K562 (cell line): ENCODE measurements around the gene SYS1. TPM values are rescaled to one million over a fixed set of nuclear protein-coding genes. Genes with fewer than 3 reads are reported as not detected.

Experiments
- ATAC-seq: fragments of 200-7000 bp; cut with Tn5 transposase; 3 replicates; pipeline ENCODE4 v1.9.1; 2020; ENCODE audit warnings: moderate library complexity
- BruUV-seq: library from RNA; stranded (reverse); fragments of 400-500 nt; replicated peaks from 2 replicates; lab custom pipeline; 2021; lab: Mats Ljungman, UMichigan
- CTCF ChIA-PET: fragments of 300-600 bp; formaldehyde crosslinking; extraction: SDS; loops from one replicate; lab custom pipeline; 2021; ENCODE audit warnings: low intra/inter-chr PET ratio; lab: Yijun Ruan, JAX
- POLR2A ChIA-PET: fragments of 300-600, 350-650 bp; sonication (Branson Sonifier 250); formaldehyde crosslinking; extraction: SDS; loops from one replicate; lab custom pipeline; 2021; ENCODE audit warnings: antibody characterized with exemption, inconsistent platforms; lab: Yijun Ruan, JAX
- DNase-seq, 4 experiments: peaks; one replicate each; pipeline versions ENCODE4 v3.0.0 to v3.0.0-alpha.2; 2011 to 2018; ENCODE audit warnings: low spot score in 3 of 4, mixed read lengths in 3 of 4; ENCODE audit errors: extremely low read depth in 1 of 4
- FAIRE-seq: peaks from 2 replicates; lab custom pipeline; 2011; peaks lifted over from hg19 to GRCh38; lab: Jason Lieb, UNC
- H2AFZ ChIP-seq: 2 replicates; pipeline ENCODE4 v1.6.0; 2011; ENCODE audit warnings: low read depth, low read length, control low read depth, inconsistent platforms
- H3K27ac ChIP-seq: fragments of 200-600 bp; 3 replicates; pipeline ENCODE4 v1.8.0; 2011; ENCODE audit warnings: low read depth, mild to moderate bottlenecking, control low read depth, inconsistent platforms, low read length, moderate library complexity, mixed read lengths; ENCODE audit errors: extremely low read depth
- H3K27me3 ChIP-seq, 2 experiments: fragments of 300-600 bp in 1 of 2; 2 replicates in 1 of 2; 3 replicates in 1 of 2; pipeline versions ENCODE4 v1.6.0 to v1.8.0; 2011; ENCODE audit warnings: inconsistent platforms in 2 of 2, low read length in 2 of 2, mild to moderate bottlenecking in 1 of 2, mixed read lengths in 1 of 2, moderate library complexity in 1 of 2; ENCODE audit not compliant: control insufficient read depth in 2 of 2, insufficient read depth in 2 of 2
- H3K36me3 ChIP-seq: fragments of 300-600 bp; 3 replicates; pipeline ENCODE4 v1.8.0; 2011; ENCODE audit warnings: mild to moderate bottlenecking, low read length, inconsistent platforms; ENCODE audit not compliant: control insufficient read depth, insufficient read depth
- H3K4me1 ChIP-seq, 2 experiments: fragments of 200-600 bp in 1 of 2; replicated peaks in 1 of 2; 2 replicates in 1 of 2; 3 replicates in 1 of 2; pipeline versions ENCODE4 v1.5.1 to v1.8.0; 2011; ENCODE audit warnings: inconsistent platforms in 2 of 2, low read length in 2 of 2, mild to moderate bottlenecking in 1 of 2, mixed read lengths in 1 of 2, moderate library complexity in 1 of 2; ENCODE audit not compliant: control insufficient read depth in 2 of 2, insufficient read depth in 2 of 2
- H3K4me2 ChIP-seq: 2 replicates; pipeline ENCODE4 v1.6.1; 2011; ENCODE audit warnings: low read length, control low read depth, inconsistent platforms, mixed read lengths; ENCODE audit not compliant: insufficient read depth
- H3K4me3 ChIP-seq: fragments of 200-600 bp; sonication (generic), shearing (Covaris generic); 2 replicates; pipeline ENCODE4 v1.5.1; 2016; ENCODE audit warnings: control low read depth, inconsistent platforms
- H3K79me2 ChIP-seq: fragments of 200-600 bp; 3 replicates; pipeline ENCODE4 v1.8.0; 2011; ENCODE audit warnings: low read length, inconsistent platforms; ENCODE audit not compliant: control insufficient read depth, insufficient read depth
- H3K9ac ChIP-seq, 2 experiments: 2 replicates each; pipeline versions ENCODE4 v1.6.0 to v1.6.1; 2011; ENCODE audit warnings: low read depth in 2 of 2, low read length in 2 of 2, control low read depth in 1 of 2, inconsistent platforms in 1 of 2, mild to moderate bottlenecking in 1 of 2, mixed read lengths in 1 of 2; ENCODE audit not compliant: insufficient read depth in 1 of 2
- H3K9me1 ChIP-seq: one replicate; pipeline ENCODE4 v1.6.0; 2011; ENCODE audit warnings: inconsistent platforms, mild to moderate bottlenecking, low read length, moderate library complexity; ENCODE audit not compliant: control insufficient read depth, insufficient read depth
- H3K9me3 ChIP-seq: replicated peaks from 2 replicates; pipeline ENCODE4 v1.5.1; 2011; ENCODE audit warnings: low read depth, low read length, inconsistent platforms; ENCODE audit not compliant: control insufficient read depth, insufficient read depth
- H4K20me1 ChIP-seq: replicated peaks from 2 replicates; pipeline ENCODE4 v1.6.1; 2011; ENCODE audit warnings: low read length, inconsistent platforms, mixed read lengths; ENCODE audit not compliant: control insufficient read depth, insufficient read depth
- BCL6 ChIP-seq: fragments of 250-450 bp; sonication (Bioruptor Pico); IDR thresholded peaks from 2 replicates; pipeline ENCODE4 v1.4.0; 2020
- DMBX1 ChIP-seq: fragments of 250-450 bp; sonication (Bioruptor Pico); IDR thresholded peaks from 2 replicates; pipeline ENCODE4 v1.8.0; 2022; ENCODE audit warnings: inconsistent platforms, mild to moderate bottlenecking, moderate library complexity, borderline replicate concordance
- ESRRA ChIP-seq: fragments of 450-650 bp; IDR thresholded peaks from 2 replicates; pipeline ENCODE4 v1.6.1; 2014; ENCODE audit warnings: low read depth, mild to moderate bottlenecking, moderate library complexity, borderline replicate concordance
- FOXA3 ChIP-seq, 2 experiments: fragments of 450-650 bp in 1 of 2; sonication (generic) in 1 of 2; formaldehyde crosslinking; IDR thresholded peaks in 1 of 2; conservative IDR thresholded peaks in 1 of 2; 2 replicates each; pipeline versions ENCODE4 v1.4.0 to v1.8.0; 2020 to 2022; ENCODE audit warnings: mild to moderate bottlenecking in 2 of 2, missing genetic modification reagents in 1 of 2
- HDGF ChIP-seq: fragments of 450-650 bp; IDR thresholded peaks from 2 replicates; pipeline ENCODE4 v1.6.1; 2016
- HEY1 ChIP-seq: fragments of 250-450 bp; sonication (Bioruptor Pico); IDR thresholded peaks from 2 replicates; pipeline ENCODE4 v1.5.0; 2020; ENCODE audit warnings: mild to moderate bottlenecking, moderate library complexity, borderline replicate concordance
- HNRNPL ChIP-seq: fragments of 200-400 bp; formaldehyde crosslinking; IDR thresholded peaks from 2 replicates; pipeline ENCODE4 v1.6.1; 2017; ENCODE audit warnings: low read depth, mild to moderate bottlenecking, low read length
- HOXB6 ChIP-seq: fragments of 250-450 bp; sonication (Bioruptor Pico); IDR thresholded peaks from 2 replicates; pipeline ENCODE4 v1.5.1; 2022; ENCODE audit warnings: mild to moderate bottlenecking, borderline replicate concordance
- KAT2B ChIP-seq: IDR thresholded peaks from one replicate; pipeline ENCODE4 v1.6.1; 2012; ENCODE audit warnings: low read depth, mild to moderate bottlenecking, control low read depth, inconsistent platforms, low read length, moderate library complexity
- MAFG ChIP-seq: fragments of 450-650 bp; conservative IDR thresholded peaks from 2 replicates; pipeline ENCODE4 v1.6.1; 2016; ENCODE audit warnings: missing genetic modification characterization, missing compliant biosample characterization
- SETDB1 ChIP-seq: IDR thresholded peaks from one replicate; pipeline ENCODE4 v1.6.1; 2012; ENCODE audit warnings: low read length, control low read depth, inconsistent platforms
- SRSF1 ChIP-seq: fragments of 200-400 bp; formaldehyde crosslinking; IDR thresholded peaks from 2 replicates; pipeline ENCODE4 v1.6.1; 2017; ENCODE audit warnings: mild to moderate bottlenecking, low read depth, low read length, moderate library complexity
- ZNF12 ChIP-seq: sonication (generic); formaldehyde crosslinking; IDR thresholded peaks from 2 replicates; pipeline ENCODE4 v1.4.0; 2020; ENCODE audit warnings: mild to moderate bottlenecking, missing genetic modification reagents
- ZNF79 ChIP-seq: fragments of 250-450 bp; sonication (Bioruptor Pico); IDR thresholded peaks from 2 replicates; pipeline ENCODE4 v1.4.0; 2020; ENCODE audit warnings: low read depth, mild to moderate bottlenecking, moderate library complexity
- WGBS: fragments of 100-300 bp; shearing (Covaris generic); methylation state at CpG from one replicate; pipeline ENCODE4 v1.1.6; 2016; ENCODE audit warnings: low coverage, mixed read lengths; ENCODE audit not compliant: insufficient coverage; ENCODE audit errors: missing lambda C conversion rate; 5-methylcytosine and 5-hydroxymethylcytosine counted together
- in situ Hi-C: fragments of 300-500 bp; cut with MboI; formaldehyde crosslinking; loops from 4 replicates; pipeline ENCODE4 v1.15.0; 2018; ENCODE audit warnings: inconsistent platforms, mixed read lengths
- intact Hi-C: fragments of 100-400 bp; cut with micrococcal nuclease; formaldehyde crosslinking; loops from 2 replicates; pipeline ENCODE4 v1.14.2; 2022
- polyA plus RNA-seq, 8 experiments: library from polyadenylated mRNA; depleted of rRNA in 4 of 8; stranded (reverse) in 5 of 8; unstranded in 3 of 8; fragments of >200 nt; fragmentation: Nextera tagmentation in 2 of 8; fragmentation: Illumina TruSeq in 1 of 8; extraction: Ambion mirVana in 2 of 8; extraction: Trizol in 1 of 8; gene quantifications; 2 replicates each; pipeline versions ENCODE4 v1.2.1 to v1.2.3, GENCODE V29; 2011 to 2014; ENCODE audit warnings: inconsistent platforms in 1 of 8, missing spikeins in 1 of 8
- total RNA-seq, 7 experiments: library from RNA; depleted of rRNA in 6 of 7; stranded (reverse); fragments of >200 nt in 6 of 7; fragmentation: Illumina TruSeq in 2 of 7; extraction: Trizol in 2 of 7; gene quantifications; 2 replicates each; pipeline versions ENCODE4 v1.2.1 to v1.2.3, GENCODE V29; 2011 to 2021; ENCODE audit warnings: low replicate concordance in 1 of 7
- TF ChIP-seq, protein P1 (sequence below), 2 experiments: fragments of 450-650 bp; formaldehyde crosslinking in 1 of 2; IDR thresholded peaks; 2 replicates each; pipeline versions ENCODE4 v1.4.0 to v1.6.1; 2014 to 2020; ENCODE audit warnings: mild to moderate bottlenecking in 2 of 2, borderline replicate concordance in 1 of 2, low read depth in 1 of 2

The SYS1 gene
- total and polyA plus RNA-seq, 9 of the 15 experiments (the other 6 are each of a cell fraction or from before 2014, with no cell fraction given), result 11.1 to 25.2 (median 17.5) TPM

GRCh38 chr20:45339084-45339483 is 23.9 kb upstream of the SYS1 start (continued):
- TF ChIP-seq FOXA3 (CRISPR knock-in tag; conservative IDR thresholded peaks at IDR 0.05 in 1 of 2, IDR thresholded peaks at IDR 0.05 in 1 of 2) (no peak), BCL6 (no peak), HOXB6 (no peak), DMBX1 (CRISPR knock-in tag) (0 out of 2 replicates have a peak, but pooled peaks have one; percentile 33), ESRRA (peak; percentile 54)
- TF ChIP-seq, all 486 proteins: peak for 6

- H3K27me3 ChIP-seq, result no peaks in the 10 kb centered on the region
- 0 out of 2 replicates have a peak, but pooled peaks cover 13% of the 10 kb centered on the region for H4K20me1 ChIP-seq
- DNase-seq (no peak), FAIRE-seq (no peak), ATAC-seq (no peak)
- H3K9me3 ChIP-seq, result no peaks in the 10 kb centered on the region
- H3K4me1 ChIP-seq, result peaks cover 71 to 76% of the 10 kb centered on the region in 2 experiments
- 96% methylated on average over 2 of the region's 2 CpGs for WGBS
- CTCF ChIA-PET, result no interaction called here
- no peak overlapping the region for H2AFZ ChIP-seq
- H3K79me2 ChIP-seq, result peaks cover 6% of the 10 kb centered on the region; the same call in 1 of the 3 replicates
- H3K27ac ChIP-seq, result no peak overlapping the region
- no peak overlapping the region for H3K4me3 ChIP-seq
- in situ Hi-C loops (no loop called here), intact Hi-C loops (no loop called here)
- no peak overlapping the region for H3K9ac ChIP-seq
- no peak overlapping the region for H3K4me2 ChIP-seq
- POLR2A ChIA-PET, result interaction anchor here (0.9 to 1.0 kb wide), 2 partner anchors 13 to 23 kb away, joined by 3 read pairs; no protein-coding TSS in a partner anchor
- H3K36me3 ChIP-seq, result peaks cover 9% of the 10 kb centered on the region; the same call in 1 of the 3 replicates
- BruUV-seq, result no TSS peak
- H3K9me1 ChIP-seq, result no peaks in the 10 kb centered on the region
- TF ChIP-seq HNRNPL (no peak), HDGF (no peak), HEY1 (CRISPR knock-in tag) (no peak), SRSF1 (no peak), SETDB1 (no peak), KAT2B (no peak), ZNF12 (CRISPR knock-in tag) (no peak), ZNF79 (no peak), MAFG (tag) (no peak)
- TF ChIP-seq, protein P1, sequence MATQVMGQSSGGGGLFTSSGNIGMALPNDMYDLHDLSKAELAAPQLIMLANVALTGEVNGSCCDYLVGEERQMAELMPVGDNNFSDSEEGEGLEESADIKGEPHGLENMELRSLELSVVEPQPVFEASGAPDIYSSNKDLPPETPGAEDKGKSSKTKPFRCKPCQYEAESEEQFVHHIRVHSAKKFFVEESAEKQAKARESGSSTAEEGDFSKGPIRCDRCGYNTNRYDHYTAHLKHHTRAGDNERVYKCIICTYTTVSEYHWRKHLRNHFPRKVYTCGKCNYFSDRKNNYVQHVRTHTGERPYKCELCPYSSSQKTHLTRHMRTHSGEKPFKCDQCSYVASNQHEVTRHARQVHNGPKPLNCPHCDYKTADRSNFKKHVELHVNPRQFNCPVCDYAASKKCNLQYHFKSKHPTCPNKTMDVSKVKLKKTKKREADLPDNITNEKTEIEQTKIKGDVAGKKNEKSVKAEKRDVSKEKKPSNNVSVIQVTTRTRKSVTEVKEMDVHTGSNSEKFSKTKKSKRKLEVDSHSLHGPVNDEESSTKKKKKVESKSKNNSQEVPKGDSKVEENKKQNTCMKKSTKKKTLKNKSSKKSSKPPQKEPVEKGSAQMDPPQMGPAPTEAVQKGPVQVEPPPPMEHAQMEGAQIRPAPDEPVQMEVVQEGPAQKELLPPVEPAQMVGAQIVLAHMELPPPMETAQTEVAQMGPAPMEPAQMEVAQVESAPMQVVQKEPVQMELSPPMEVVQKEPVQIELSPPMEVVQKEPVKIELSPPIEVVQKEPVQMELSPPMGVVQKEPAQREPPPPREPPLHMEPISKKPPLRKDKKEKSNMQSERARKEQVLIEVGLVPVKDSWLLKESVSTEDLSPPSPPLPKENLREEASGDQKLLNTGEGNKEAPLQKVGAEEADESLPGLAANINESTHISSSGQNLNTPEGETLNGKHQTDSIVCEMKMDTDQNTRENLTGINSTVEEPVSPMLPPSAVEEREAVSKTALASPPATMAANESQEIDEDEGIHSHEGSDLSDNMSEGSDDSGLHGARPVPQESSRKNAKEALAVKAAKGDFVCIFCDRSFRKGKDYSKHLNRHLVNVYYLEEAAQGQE (IDR thresholded peaks at IDR 0.05; ENCODE audit: borderline replicate concordance), result no peak
- TF ChIP-seq, protein P1 (CRISPR knock-in tag; IDR thresholded peaks at IDR 0.05; ENCODE audit: low read depth), result no peak
Measured at GRCh38 chr20:45339799-45340198, 23.2 kb upstream of the SYS1 start.
